ENCODE measurements around the gene PIP5K1B.

DNA sequence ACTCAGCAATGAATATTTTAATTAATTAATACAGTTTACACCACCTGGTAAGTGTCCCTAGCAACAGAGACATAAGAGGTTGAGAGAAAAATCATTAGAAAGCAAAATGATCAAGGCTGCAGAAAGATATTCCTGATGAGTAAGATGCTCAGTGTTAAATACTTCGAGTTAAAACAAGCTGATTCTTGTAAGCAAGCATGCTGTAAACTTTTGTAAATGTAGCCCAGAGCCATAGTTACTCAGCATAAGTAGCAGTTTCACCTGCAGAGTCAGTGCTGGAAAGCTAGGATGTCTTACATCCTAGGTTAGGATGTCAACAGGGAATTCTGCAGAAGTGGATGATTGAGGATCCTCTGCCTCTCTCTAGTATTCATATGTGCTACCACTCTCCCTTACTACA is 304.7 kb downstream of the PIP5K1B start:
- no peak for TF ChIP-seq POLR2A (IDR thresholded peaks at IDR 0.05)
- TF ChIP-seq, protein P1, sequence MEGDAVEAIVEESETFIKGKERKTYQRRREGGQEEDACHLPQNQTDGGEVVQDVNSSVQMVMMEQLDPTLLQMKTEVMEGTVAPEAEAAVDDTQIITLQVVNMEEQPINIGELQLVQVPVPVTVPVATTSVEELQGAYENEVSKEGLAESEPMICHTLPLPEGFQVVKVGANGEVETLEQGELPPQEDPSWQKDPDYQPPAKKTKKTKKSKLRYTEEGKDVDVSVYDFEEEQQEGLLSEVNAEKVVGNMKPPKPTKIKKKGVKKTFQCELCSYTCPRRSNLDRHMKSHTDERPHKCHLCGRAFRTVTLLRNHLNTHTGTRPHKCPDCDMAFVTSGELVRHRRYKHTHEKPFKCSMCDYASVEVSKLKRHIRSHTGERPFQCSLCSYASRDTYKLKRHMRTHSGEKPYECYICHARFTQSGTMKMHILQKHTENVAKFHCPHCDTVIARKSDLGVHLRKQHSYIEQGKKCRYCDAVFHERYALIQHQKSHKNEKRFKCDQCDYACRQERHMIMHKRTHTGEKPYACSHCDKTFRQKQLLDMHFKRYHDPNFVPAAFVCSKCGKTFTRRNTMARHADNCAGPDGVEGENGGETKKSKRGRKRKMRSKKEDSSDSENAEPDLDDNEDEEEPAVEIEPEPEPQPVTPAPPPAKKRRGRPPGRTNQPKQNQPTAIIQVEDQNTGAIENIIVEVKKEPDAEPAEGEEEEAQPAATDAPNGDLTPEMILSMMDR (IDR thresholded peaks at IDR 0.05): no peak

Measured in uterus (tissue), 2 donors.